ENCODE data around the gene SASS6. TPM values are rescaled to one million over a fixed set of nuclear protein-coding genes. Genes with fewer than 3 reads are reported as not detected.

Gene SASS6
- total and polyA plus RNA-seq, 5 donors, result 1.4 to 2.4 (median 2.3) TPM

Other genes with a start within 250 kb of the SASS6 start
- gene SLC35A3, start 162.9 kb downstream of the SASS6 start, total RNA-seq, result 10 to 100 TPM in 3 of 4 donors, 1 to 10 TPM in 1; 9.5 to 13.5 (median 11.4) TPM
- gene SLC35A3, start 162.9 kb downstream of the SASS6 start, polyA plus RNA-seq, result 6.5 TPM
- 1 to 10 TPM; 5.7 to 8.4 (median 7.5) TPM for gene TRMT13, start 233 bp upstream of the SASS6 start, total RNA-seq
- 4.8 TPM for gene TRMT13, start 233 bp upstream of the SASS6 start, polyA plus RNA-seq
- 100 to 1,000 TPM in 2 of 4 donors, 10 to 100 TPM in 2; 54.6 to 155 (median 106) TPM for gene LRRC39, start 45.3 kb upstream of the SASS6 start, total RNA-seq
- gene LRRC39, start 45.3 kb upstream of the SASS6 start, polyA plus RNA-seq, result 142 TPM
- gene DBT, start 116.9 kb upstream of the SASS6 start, total RNA-seq, result 10 to 100 TPM; 17.0 to 28.4 (median 21.6) TPM
- 6.3 TPM for gene DBT, start 116.9 kb upstream of the SASS6 start, polyA plus RNA-seq
- 10 to 100 TPM; 27.8 to 39.8 (median 34.7) TPM for gene RTCA, start 133.3 kb upstream of the SASS6 start, total RNA-seq
- gene RTCA, start 133.3 kb upstream of the SASS6 start, polyA plus RNA-seq, result 32.0 TPM
- gene CDC14A, start 219.6 kb upstream of the SASS6 start, total RNA-seq, result 1 to 10 TPM; 3.6 to 5.2 (median 4.8) TPM
- 1.9 TPM for gene CDC14A, start 219.6 kb upstream of the SASS6 start, polyA plus RNA-seq

Data from right cardiac atrium (tissue), 5 donors.